Measurements from ENCODE around the gene UBE2E2. TPM values are rescaled to one million over a fixed set of nuclear protein-coding genes. Genes with fewer than 3 reads are reported as not detected.

The UBE2E2 gene
- total RNA-seq (10 to 100 TPM in 3 of 5 experiments, 1 to 10 TPM in 2; 2.4 to 28.8 (median 10.9) TPM), polyA plus RNA-seq (10 to 100 TPM; 15.3 to 18.5 TPM), total RNA-seq (4.8 reads per million, percentile 23 among the genes with 10 or more reads in this experiment)

- Mint-ChIP-seq H3K27me3 (peaks cover 0 to 38% (median 5%) of the 10 kb centered on the region in 5 donors), H3K9me3 (no peaks in the 10 kb centered on the region), H3K36me3 (no peaks in the 10 kb centered on the region), H3K4me1 (peaks cover 14 to 32% (median 21%) of the 10 kb centered on the region in 7 donors), H3K4me3 (peak within 1 kb of the TSS; percentile 87 to 98 (median 94)), H3K27ac (peak within 1 kb of the TSS; percentile 48 to 94 (median 85))
- no peaks in the 10 kb centered on the region for H3K9me3 ChIP-seq (ENCODE audit: control insufficient read depth in 2 of 3, low read length in 3 of 3)
- peaks cover 0 to 8% of the 10 kb centered on the region in 2 donors for H3K27me3 ChIP-seq (ENCODE audit: control insufficient read depth in 2 of 2, insufficient read depth in 2 of 2, low read length in 2 of 2)
- H3K4me1 ChIP-seq (ENCODE audit: control insufficient read depth in 2 of 2, insufficient read depth in 2 of 2, low read length in 2 of 2), result peaks cover 0 to 4% of the 10 kb centered on the region in 2 donors
- peak within 1 kb of the TSS; percentile 68 for H3K4me3 ChIP-seq (ENCODE audit: low read length)
- ChIA-PET CTCF (no interaction called here), POLR2A (interaction anchor here (0.6 to 0.9 kb wide), 3 partner anchors 8 to 714 kb away, joined by 3 to 4 read pairs (median 3); partner anchors contain the start of genes NKIRAS1 and RPL15)
- peak; percentile 54 to 76 (median 72) for DNase-seq
- ATAC-seq, result peak; percentile 89
- peak within 1 kb of the TSS; percentile 76 for H3K27ac ChIP-seq (ENCODE audit: low read depth, low read length)
- intact Hi-C loops (cut with micrococcal nuclease), result loop anchor here (1.0 to 10.0 kb wide), 6 partner anchors 122 to 742 kb away; partner anchors contain the start of genes NKIRAS1 (in 2 of the 2), NR1D2 (in 2 of the 2), RPL15 (in 2 of the 2) and UBE2E1 (in 1 of the 2)
- peaks cover 0 to 11% (median 0%) of the 10 kb centered on the region in 3 experiments for H3K36me3 ChIP-seq (ENCODE audit: control insufficient read depth in 2 of 3, insufficient read depth in 3 of 3, low read length in 3 of 3)
These were observed at the start of gene UBE2E2 for GRCh38 chr3:23202921-23203707. TSS of gene UBE2E2 (plus strand) at chr3:23203327.

GRCh38 chr3:23153436-23153835, 49.7 kb upstream of the UBE2E2 start:
- POLR2A ChIA-PET, result no interaction called here
- no peak overlapping the region for H3K27ac Mint-ChIP-seq
- peaks cover 0 to 35% (median 8%) of the 10 kb centered on the region in 5 donors for H3K27me3 Mint-ChIP-seq
- Histone ChIP-seq H3K4me1 (ENCODE audit: control insufficient read depth in 2 of 2, insufficient read depth in 2 of 2, low read length in 2 of 2) (no peaks in the 10 kb centered on the region), H3K27ac (ENCODE audit: low read depth, low read length) (no peak overlapping the region), H3K27me3 (ENCODE audit: control insufficient read depth in 2 of 2, insufficient read depth in 2 of 2, low read length in 2 of 2) (no peaks in the 10 kb centered on the region), H3K36me3 (ENCODE audit: control insufficient read depth in 2 of 3, insufficient read depth in 3 of 3, low read length in 3 of 3) (no peaks in the 10 kb centered on the region), H3K9me3 (ENCODE audit: control insufficient read depth in 2 of 3, low read length in 3 of 3) (no peaks in the 10 kb centered on the region), H3K4me3 (ENCODE audit: low read length) (no peak overlapping the region)
- ATAC-seq (no peak), DNase-seq (no peak)
- CTCF ChIA-PET, result no interaction called here
- intact Hi-C loops (cut with micrococcal nuclease), result no loop called here
- H3K4me1 Mint-ChIP-seq, result peaks cover 0 to 6% (median 0%) of the 10 kb centered on the region in 7 donors
- H3K9me3 Mint-ChIP-seq, result peaks cover 0 to 11% (median 4%) of the 10 kb centered on the region in 11 donors
- no peak overlapping the region for H3K4me3 Mint-ChIP-seq
- no peaks in the 10 kb centered on the region for H3K36me3 Mint-ChIP-seq

DNA sequence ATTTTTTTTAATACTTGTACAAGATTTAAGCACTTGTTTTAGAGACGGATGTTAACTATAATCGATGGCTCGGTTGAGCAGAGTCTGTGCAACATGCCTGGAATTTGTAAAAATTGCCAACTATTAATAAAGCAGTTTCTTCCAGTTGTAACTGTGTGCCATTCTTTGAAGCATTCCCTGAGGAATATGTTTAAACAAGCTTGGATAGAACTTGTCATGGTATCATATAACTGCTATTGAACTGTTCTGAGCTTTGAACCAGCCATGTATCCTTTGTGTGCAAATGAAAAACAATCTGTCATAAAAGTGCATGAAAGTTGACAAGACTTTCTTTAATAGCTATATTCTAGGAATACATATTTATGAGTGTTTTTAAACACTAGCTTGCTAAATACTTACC, 45.8 kb upstream of the UBE2E2 start:
- intact Hi-C loops (cut with micrococcal nuclease), result no loop called here
- ATAC-seq (no peak), DNase-seq (no peak)
- Histone ChIP-seq H3K9me3 (ENCODE audit: control insufficient read depth in 2 of 3, low read length in 3 of 3) (no peaks in the 10 kb centered on the region), H3K27me3 (ENCODE audit: control insufficient read depth in 2 of 2, insufficient read depth in 2 of 2, low read length in 2 of 2) (no peaks in the 10 kb centered on the region), H3K4me1 (ENCODE audit: control insufficient read depth in 2 of 2, insufficient read depth in 2 of 2, low read length in 2 of 2) (no peaks in the 10 kb centered on the region), H3K36me3 (ENCODE audit: control insufficient read depth in 2 of 3, insufficient read depth in 3 of 3, low read length in 3 of 3) (no peaks in the 10 kb centered on the region), H3K4me3 (ENCODE audit: low read length) (no peak overlapping the region), H3K27ac (ENCODE audit: low read depth, low read length) (no peak overlapping the region)
- H3K27ac Mint-ChIP-seq, result no peak overlapping the region
- H3K4me3 Mint-ChIP-seq, result no peak overlapping the region
- peaks cover 0 to 35% (median 13%) of the 10 kb centered on the region in 5 donors for H3K27me3 Mint-ChIP-seq
- H3K36me3 Mint-ChIP-seq, result no peaks in the 10 kb centered on the region
- CTCF ChIA-PET, result no interaction called here
- peaks cover 0 to 6% (median 0%) of the 10 kb centered on the region in 7 donors for H3K4me1 Mint-ChIP-seq
- peaks cover 0 to 9% (median 3%) of the 10 kb centered on the region in 11 donors for H3K9me3 Mint-ChIP-seq
- POLR2A ChIA-PET, result no interaction called here

DNA sequence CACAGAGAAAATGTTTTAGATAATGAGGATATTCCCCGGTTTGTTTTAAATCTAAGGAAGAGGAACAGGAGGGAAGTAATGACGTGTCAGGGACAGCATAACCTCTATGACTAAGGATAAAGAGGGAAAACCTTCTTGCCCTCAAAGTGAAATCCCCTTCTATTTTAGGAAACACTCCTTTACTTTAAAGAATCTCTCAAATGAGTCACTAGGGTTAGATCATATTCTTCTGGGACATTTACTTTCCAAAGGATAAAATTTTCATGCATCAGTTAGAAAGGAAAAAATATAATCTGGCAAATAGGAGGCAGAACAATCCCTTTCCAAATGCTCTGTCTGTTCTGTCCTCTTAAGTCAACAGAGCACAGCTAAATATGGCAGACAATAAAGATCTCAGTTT, 43.2 kb upstream of the UBE2E2 start:
- Mint-ChIP-seq H3K27ac (no peak overlapping the region), H3K4me3 (no peak overlapping the region), H3K27me3 (peaks cover 0 to 37% (median 14%) of the 10 kb centered on the region in 5 donors), H3K36me3 (no peaks in the 10 kb centered on the region), H3K9me3 (peaks cover 0 to 6% (median under 1%) of the 10 kb centered on the region in 11 donors), H3K4me1 (peaks cover 0 to 6% (median 0%) of the 10 kb centered on the region in 7 donors)
- Histone ChIP-seq H3K36me3 (ENCODE audit: control insufficient read depth in 2 of 3, insufficient read depth in 3 of 3, low read length in 3 of 3) (no peaks in the 10 kb centered on the region), H3K27me3 (ENCODE audit: control insufficient read depth in 2 of 2, insufficient read depth in 2 of 2, low read length in 2 of 2) (no peaks in the 10 kb centered on the region), H3K4me1 (ENCODE audit: control insufficient read depth in 2 of 2, insufficient read depth in 2 of 2, low read length in 2 of 2) (no peaks in the 10 kb centered on the region), H3K4me3 (ENCODE audit: low read length) (no peak overlapping the region), H3K27ac (ENCODE audit: low read depth, low read length) (no peak overlapping the region), H3K9me3 (ENCODE audit: control insufficient read depth in 2 of 3, low read length in 3 of 3) (no peaks in the 10 kb centered on the region)
- ChIA-PET POLR2A (no interaction called here), CTCF (interaction anchor here (0.7 kb wide), 1 partner anchor 1088 kb away, joined by 4 read pairs; no protein-coding TSS in a partner anchor)
- ATAC-seq (no peak), DNase-seq (no peak)
- intact Hi-C loops (cut with micrococcal nuclease), result no loop called here

- POLR2A ChIA-PET, result no interaction called here
- intact Hi-C loops (cut with micrococcal nuclease), result no loop called here
- Mint-ChIP-seq H3K27ac (no peak overlapping the region), H3K4me3 (no peak overlapping the region), H3K4me1 (peaks cover 0 to 6% (median 0%) of the 10 kb centered on the region in 7 donors), H3K9me3 (no peaks in the 10 kb centered on the region), H3K27me3 (peaks cover 0 to 31% (median 9%) of the 10 kb centered on the region in 5 donors), H3K36me3 (no peaks in the 10 kb centered on the region)
- no peaks in the 10 kb centered on the region for H3K4me1 ChIP-seq (ENCODE audit: control insufficient read depth in 2 of 2, insufficient read depth in 2 of 2, low read length in 2 of 2)
- no peaks in the 10 kb centered on the region for H3K27me3 ChIP-seq (ENCODE audit: control insufficient read depth in 2 of 2, insufficient read depth in 2 of 2, low read length in 2 of 2)
- no peak overlapping the region for H3K4me3 ChIP-seq (ENCODE audit: low read length)
- DNase-seq (no peak), ATAC-seq (no peak)
- H3K9me3 ChIP-seq (ENCODE audit: control insufficient read depth in 2 of 3, low read length in 3 of 3), result no peaks in the 10 kb centered on the region
- CTCF ChIA-PET, result no interaction called here
- no peaks in the 10 kb centered on the region for H3K36me3 ChIP-seq (ENCODE audit: control insufficient read depth in 2 of 3, insufficient read depth in 3 of 3, low read length in 3 of 3)
- H3K27ac ChIP-seq (ENCODE audit: low read depth, low read length), result no peak overlapping the region
These were observed 41.8 kb upstream of the UBE2E2 start for GRCh38 chr3:23161308-23161707.

DNA sequence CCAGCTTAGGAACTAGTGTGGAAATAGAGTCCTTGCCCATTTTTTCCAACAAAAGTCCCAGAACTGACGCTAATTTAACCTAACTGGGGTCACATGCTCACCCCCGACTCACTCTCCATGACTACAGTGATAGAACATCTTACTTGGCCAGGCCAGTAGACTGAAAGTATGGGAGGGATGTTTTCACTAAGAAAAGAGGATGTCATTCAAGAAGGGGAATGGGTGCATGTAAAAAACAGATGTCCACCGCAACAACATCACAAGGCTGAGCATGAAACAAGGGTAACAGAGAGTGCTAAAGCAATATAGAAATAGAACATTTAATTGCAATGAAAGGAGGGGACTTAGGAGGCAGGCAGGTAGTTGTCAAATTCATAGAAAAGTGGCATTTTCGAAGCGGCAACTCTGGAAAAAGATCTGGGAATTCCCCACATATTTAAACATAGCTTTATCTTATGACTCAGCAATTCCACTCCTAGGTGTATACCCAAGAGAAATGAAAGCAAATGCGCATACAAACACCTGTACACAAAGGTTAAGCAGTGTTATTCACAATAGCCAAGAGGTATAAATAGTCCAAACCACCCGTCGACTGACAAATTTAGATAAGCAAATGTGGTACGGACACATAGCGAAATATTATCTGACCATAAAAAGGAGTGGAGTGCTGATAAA, 41.1 kb upstream of the UBE2E2 start:
- Histone ChIP-seq H3K27ac (ENCODE audit: low read depth, low read length) (no peak overlapping the region), H3K4me3 (ENCODE audit: low read length) (no peak overlapping the region), H3K27me3 (ENCODE audit: control insufficient read depth in 2 of 2, insufficient read depth in 2 of 2, low read length in 2 of 2) (no peaks in the 10 kb centered on the region), H3K4me1 (ENCODE audit: control insufficient read depth in 2 of 2, insufficient read depth in 2 of 2, low read length in 2 of 2) (no peaks in the 10 kb centered on the region), H3K9me3 (ENCODE audit: control insufficient read depth in 2 of 3, low read length in 3 of 3) (no peaks in the 10 kb centered on the region), H3K36me3 (ENCODE audit: control insufficient read depth in 2 of 3, insufficient read depth in 3 of 3, low read length in 3 of 3) (no peaks in the 10 kb centered on the region)
- POLR2A ChIA-PET, result no interaction called here
- no peaks in the 10 kb centered on the region for H3K9me3 Mint-ChIP-seq
- CTCF ChIA-PET, result no interaction called here
- H3K4me1 Mint-ChIP-seq, result peaks cover 0 to under 1% (median 0%) of the 10 kb centered on the region in 7 donors
- ATAC-seq (no peak), DNase-seq (no peak)
- intact Hi-C loops (cut with micrococcal nuclease), result no loop called here
- no peak overlapping the region for H3K4me3 Mint-ChIP-seq
- H3K36me3 Mint-ChIP-seq, result no peaks in the 10 kb centered on the region
- peaks cover 0 to 26% (median 9%) of the 10 kb centered on the region in 5 donors for H3K27me3 Mint-ChIP-seq
- no peak overlapping the region for H3K27ac Mint-ChIP-seq
